Measurements from ENCODE around the gene ANXA11.
"Not testable (repeated sequence)": the region's sequence is repeated elsewhere in the genome, so short reads cannot be mapped to it uniquely, and the experiment has no call there.

The ANXA11 gene

DNA sequence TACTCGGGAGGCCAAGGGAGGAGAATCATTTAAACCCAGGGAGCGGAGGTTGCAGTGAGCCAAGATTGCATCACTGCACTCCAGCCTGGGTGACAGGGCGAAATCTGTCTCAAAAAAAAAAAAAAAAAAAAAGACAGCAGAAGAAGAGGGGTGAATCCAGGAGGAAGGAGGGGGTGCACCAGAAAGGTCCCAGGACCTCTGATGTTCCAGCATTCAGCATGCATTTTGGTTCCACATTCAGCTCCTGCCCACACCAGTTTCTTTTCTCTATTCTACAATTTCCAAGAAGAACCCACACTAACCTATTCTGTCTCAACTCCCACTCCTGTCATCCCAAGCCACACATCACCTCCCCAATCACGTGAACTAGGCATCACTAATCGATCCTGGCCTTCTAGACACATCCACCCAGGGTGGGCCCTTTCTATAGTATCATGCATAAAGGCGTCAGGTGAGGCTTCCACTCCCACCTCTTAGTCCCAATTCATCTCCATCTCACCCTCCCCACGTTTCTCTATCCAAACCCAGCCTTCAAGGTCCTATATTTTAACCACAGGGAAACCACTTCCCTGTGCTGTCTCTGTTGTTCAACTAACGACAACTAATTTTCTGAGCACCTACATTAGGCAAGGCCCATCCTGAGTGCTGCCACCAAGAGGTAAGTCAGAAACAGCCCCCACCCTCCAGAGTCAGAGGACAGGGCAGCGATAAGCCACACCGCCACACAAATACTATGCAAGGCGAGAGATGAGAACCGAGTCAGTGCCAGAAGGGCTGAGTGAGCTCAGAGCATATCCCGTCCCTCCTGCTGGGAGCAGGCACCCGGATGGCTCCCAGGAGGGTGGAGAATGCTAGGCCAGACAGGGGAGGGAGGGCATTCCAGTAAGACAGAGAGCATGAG is 2.2 kb downstream of the ANXA11 start:
- in situ Hi-C loops (cut with HindIII; ENCODE audit: low pct_ligation_motif_present, low sequenced_read_pairs) = no loop called here
- H3K27ac ChIP-seq = peak overlapping the region; percentile 98
- DNase-seq = peak; percentile 94
- H3K27me3 ChIP-seq (replicated peaks) = no peaks in the 10 kb centered on the region
- TF ChIP-seq, protein P1, sequence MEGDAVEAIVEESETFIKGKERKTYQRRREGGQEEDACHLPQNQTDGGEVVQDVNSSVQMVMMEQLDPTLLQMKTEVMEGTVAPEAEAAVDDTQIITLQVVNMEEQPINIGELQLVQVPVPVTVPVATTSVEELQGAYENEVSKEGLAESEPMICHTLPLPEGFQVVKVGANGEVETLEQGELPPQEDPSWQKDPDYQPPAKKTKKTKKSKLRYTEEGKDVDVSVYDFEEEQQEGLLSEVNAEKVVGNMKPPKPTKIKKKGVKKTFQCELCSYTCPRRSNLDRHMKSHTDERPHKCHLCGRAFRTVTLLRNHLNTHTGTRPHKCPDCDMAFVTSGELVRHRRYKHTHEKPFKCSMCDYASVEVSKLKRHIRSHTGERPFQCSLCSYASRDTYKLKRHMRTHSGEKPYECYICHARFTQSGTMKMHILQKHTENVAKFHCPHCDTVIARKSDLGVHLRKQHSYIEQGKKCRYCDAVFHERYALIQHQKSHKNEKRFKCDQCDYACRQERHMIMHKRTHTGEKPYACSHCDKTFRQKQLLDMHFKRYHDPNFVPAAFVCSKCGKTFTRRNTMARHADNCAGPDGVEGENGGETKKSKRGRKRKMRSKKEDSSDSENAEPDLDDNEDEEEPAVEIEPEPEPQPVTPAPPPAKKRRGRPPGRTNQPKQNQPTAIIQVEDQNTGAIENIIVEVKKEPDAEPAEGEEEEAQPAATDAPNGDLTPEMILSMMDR (IDR thresholded peaks at IDR 0.05; ENCODE audit: low read depth, low read length, missing control alignments) = peak; percentile 47
- peak overlapping the region; percentile 77 for H3K4me3 ChIP-seq (ENCODE audit: low read depth, low read length)
- H3K36me3 ChIP-seq (replicated peaks) = no peaks in the 10 kb centered on the region

DNA sequence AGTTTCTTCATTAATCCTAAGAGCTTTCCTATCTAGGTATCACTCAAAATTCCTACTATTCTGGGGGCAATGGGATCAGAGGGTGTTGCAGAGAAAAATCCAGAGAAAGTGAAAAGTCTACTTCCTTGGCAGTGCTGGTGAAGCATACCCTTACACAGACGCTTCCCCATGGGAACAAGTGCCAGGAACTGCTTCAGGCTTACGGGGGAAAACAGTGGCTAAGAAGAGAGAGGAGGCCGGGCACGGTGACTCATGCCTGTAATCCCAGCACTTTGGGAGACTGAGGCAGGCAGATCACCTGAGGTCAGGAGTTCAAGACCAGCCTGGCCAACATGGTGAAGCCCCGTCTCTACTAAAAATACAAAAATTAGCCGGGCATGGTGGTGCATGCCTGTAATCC is 2.8 kb downstream of the ANXA11 start:
- H3K36me3 ChIP-seq (replicated peaks); H3K4me3 ChIP-seq (ENCODE audit: low read depth, low read length); in situ Hi-C loops (cut with HindIII; ENCODE audit: low pct_ligation_motif_present, low sequenced_read_pairs); H3K27me3 ChIP-seq (replicated peaks); DNase-seq: not testable (repeated sequence)
- peak overlapping the region; percentile 98 for H3K27ac ChIP-seq

DNA sequence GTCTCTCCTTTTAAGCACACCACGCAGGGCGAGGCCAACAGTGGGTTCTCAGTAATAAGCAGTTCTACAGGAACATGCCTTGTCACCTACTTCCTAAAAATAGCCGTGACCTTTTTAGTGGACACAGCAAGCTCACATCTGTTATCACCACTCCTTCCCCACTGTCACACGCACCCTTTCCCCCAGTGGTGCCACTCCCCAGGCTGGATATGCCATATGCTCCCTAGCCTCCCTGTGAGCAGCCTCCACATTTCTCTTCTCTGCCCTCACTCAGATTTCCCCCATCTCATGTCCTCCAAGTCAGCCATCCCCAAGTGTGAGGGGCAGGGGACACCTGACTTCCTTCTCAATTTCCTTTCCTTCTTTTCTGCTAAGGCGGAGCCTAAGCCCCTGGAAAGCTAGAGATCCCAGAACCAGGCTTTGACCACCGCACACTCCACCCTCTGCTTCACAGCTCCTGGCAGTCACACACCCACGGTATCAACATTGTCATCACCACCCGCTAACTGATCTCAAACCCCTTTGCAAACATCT is 3.7 kb downstream of the ANXA11 start:
- Histone ChIP-seq H3K36me3 (replicated peaks) (no peaks in the 10 kb centered on the region), H3K27ac (peak overlapping the region; percentile 98), H3K27me3 (replicated peaks) (no peaks in the 10 kb centered on the region), H3K4me3 (ENCODE audit: low read depth, low read length) (no peak overlapping the region)
- TF ChIP-seq, protein P1 (IDR thresholded peaks at IDR 0.05; ENCODE audit: low read depth, low read length, missing control alignments) = no peak
- no peak for DNase-seq
- in situ Hi-C loops (cut with HindIII; ENCODE audit: low pct_ligation_motif_present, low sequenced_read_pairs) = no loop called here

DNA sequence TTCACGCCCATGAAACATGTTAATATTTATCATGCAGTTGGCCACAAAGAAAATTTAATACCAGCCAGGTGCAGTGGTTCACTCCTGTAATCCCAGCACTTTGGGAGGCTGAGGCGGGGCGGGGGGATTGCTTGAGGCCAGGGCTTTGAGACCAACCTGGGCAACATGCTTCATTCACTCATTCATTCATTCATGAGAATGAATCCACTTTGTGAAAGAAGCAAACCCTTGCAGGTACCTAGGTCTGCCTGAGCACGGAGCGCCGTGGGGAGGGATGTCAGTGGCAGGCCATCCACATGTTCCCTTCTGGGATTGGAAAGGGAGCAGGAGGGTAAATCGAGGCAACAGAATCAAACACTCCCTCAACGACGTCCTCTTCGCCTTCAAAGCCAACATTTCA is 4.7 kb downstream of the ANXA11 start:
- in situ Hi-C loops (cut with HindIII; ENCODE audit: low pct_ligation_motif_present, low sequenced_read_pairs) = no loop called here
- no peak for DNase-seq
- Histone ChIP-seq H3K4me3 (ENCODE audit: low read depth, low read length) (no peak overlapping the region), H3K27me3 (replicated peaks) (no peaks in the 10 kb centered on the region), H3K27ac (peak overlapping the region; percentile 94), H3K36me3 (replicated peaks) (no peaks in the 10 kb centered on the region)
- TF ChIP-seq, protein P1 (IDR thresholded peaks at IDR 0.05; ENCODE audit: low read depth, low read length, missing control alignments) = no peak

DNA sequence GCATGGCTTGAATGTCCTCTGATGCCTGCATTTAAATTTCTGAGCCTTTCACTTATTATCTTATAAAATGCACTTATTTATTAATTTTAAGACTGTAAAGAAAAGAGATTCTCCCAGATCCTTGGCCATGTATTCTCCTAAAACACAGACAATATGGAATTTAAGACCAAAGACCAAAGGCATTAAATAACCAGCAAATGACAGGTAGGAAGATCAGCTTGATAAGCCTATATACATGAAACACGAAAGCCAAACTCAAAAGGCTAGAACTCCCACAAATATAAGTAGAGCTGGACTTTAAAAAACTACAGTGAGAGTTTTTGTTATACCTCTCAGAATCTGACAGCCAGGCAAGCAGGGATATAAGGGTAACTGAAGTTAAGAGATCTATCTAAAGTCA is 5.1 kb downstream of the ANXA11 start:
- in situ Hi-C loops (cut with HindIII; ENCODE audit: low pct_ligation_motif_present, low sequenced_read_pairs) = no loop called here
- TF ChIP-seq, protein P1 (IDR thresholded peaks at IDR 0.05; ENCODE audit: low read depth, low read length, missing control alignments) = no peak
- no peak for DNase-seq
- Histone ChIP-seq H3K4me3 (ENCODE audit: low read depth, low read length) (no peak overlapping the region), H3K36me3 (replicated peaks) (peaks cover 3% of the 10 kb centered on the region), H3K27ac (peak overlapping the region; percentile 94), H3K27me3 (replicated peaks) (no peaks in the 10 kb centered on the region)

DNA sequence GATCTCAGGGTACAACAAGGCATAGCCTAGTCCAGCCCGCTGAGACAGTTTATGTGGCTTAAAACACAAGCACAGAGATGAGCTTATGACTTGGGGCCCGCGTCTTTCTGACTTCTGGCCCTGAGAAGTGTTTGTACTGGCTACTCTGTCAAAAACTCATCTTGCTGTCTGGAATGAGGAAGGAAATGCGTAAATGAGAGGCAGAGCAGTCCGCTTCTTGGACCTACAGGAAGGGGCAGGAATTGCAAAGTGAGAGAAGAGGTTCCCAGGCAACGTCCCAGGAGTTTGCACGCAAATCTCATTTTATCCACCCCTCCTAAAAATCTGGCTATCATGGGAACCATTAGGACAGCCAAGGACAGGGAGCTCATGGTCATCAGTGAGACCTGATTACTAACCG is 5.5 kb downstream of the ANXA11 start:
- H3K36me3 ChIP-seq (replicated peaks) = peaks cover 7% of the 10 kb centered on the region
- peak; percentile 91 for DNase-seq
- peak overlapping the region; percentile 94 for H3K27ac ChIP-seq
- no peaks in the 10 kb centered on the region for H3K27me3 ChIP-seq (replicated peaks)
- in situ Hi-C loops (cut with HindIII; ENCODE audit: low pct_ligation_motif_present, low sequenced_read_pairs) = no loop called here
- no peak overlapping the region for H3K4me3 ChIP-seq (ENCODE audit: low read depth, low read length)
- TF ChIP-seq, protein P1 (IDR thresholded peaks at IDR 0.05; ENCODE audit: low read depth, low read length, missing control alignments) = peak; percentile 39

Measured in brain microvascular endothelial cell (primary cell).